HepG2 (cell line): ENCODE data around the gene SEC61A2. TPM values are rescaled to one million over a fixed set of nuclear protein-coding genes. Genes with fewer than 3 reads are reported as not detected.
A peak's percentile ranks its signal among the peaks of the same experiment; 100 is the strongest.

ENCODE experiments used
- ATAC-seq: fragments of 200-7000 bp; cut with Tn5 transposase; 3 replicates; pipeline ENCODE4 v1.9.1; 2020; ENCODE audit warnings: mild to moderate bottlenecking, moderate library complexity
- BruUV-seq: library from RNA; stranded (reverse); fragments of 400-500 nt; replicated peaks from 2 replicates; lab custom pipeline; 2021; lab: Mats Ljungman, UMichigan
- CTCF ChIA-PET: fragments of 300-600 bp; formaldehyde crosslinking; extraction: SDS; loops from one replicate; lab custom pipeline; 2021; ENCODE audit warnings: low total read pairs, inconsistent platforms, low intra/inter-chr PET ratio; lab: Yijun Ruan, JAX
- POLR2A ChIA-PET: fragments of 350-600 bp; sonication (Branson Sonifier 250); formaldehyde crosslinking; loops from one replicate; lab custom pipeline; 2020; ENCODE audit warnings: antibody characterized with exemption, inconsistent platforms; lab: Yijun Ruan, JAX
- DNase-seq: peaks from one replicate; pipeline ENCODE4 v3.0.0-alpha.2; 2015; ENCODE audit warnings: low spot score
- FAIRE-seq: peaks from 3 replicates; lab custom pipeline; 2011; peaks lifted over from hg19 to GRCh38; lab: Jason Lieb, UNC
- H2AFZ ChIP-seq: one replicate; pipeline ENCODE4 v1.6.1; 2011; ENCODE audit warnings: low read length, inconsistent platforms
- H3K27ac ChIP-seq: fragments of 300-600 bp; 3 replicates; pipeline ENCODE4 v1.8.0; 2011; ENCODE audit warnings: mixed run types, mild to moderate bottlenecking, mixed read lengths, low read length, inconsistent platforms; ENCODE audit not compliant: insufficient read depth; ENCODE audit errors: extremely low read length
- H3K27me3 ChIP-seq, 2 experiments: fragments of 200-600 bp in 1 of 2; 2 replicates in 1 of 2; 3 replicates in 1 of 2; pipeline versions ENCODE4 v1.6.0 to v1.8.0; 2011; ENCODE audit warnings: low read length in 2 of 2, mild to moderate bottlenecking in 2 of 2, moderate library complexity in 2 of 2, inconsistent platforms in 1 of 2; ENCODE audit not compliant: insufficient read depth in 2 of 2, control insufficient read depth in 1 of 2
- H3K36me3 ChIP-seq, 2 experiments: fragments of 200-600 bp in 1 of 2; replicated peaks in 1 of 2; 2 replicates in 1 of 2; 3 replicates in 1 of 2; pipeline versions ENCODE4 v1.5.1 to v1.8.0; 2011; ENCODE audit warnings: low read length in 2 of 2, inconsistent platforms in 1 of 2; ENCODE audit not compliant: insufficient read depth in 2 of 2, control insufficient read depth in 1 of 2
- H3K4me1 ChIP-seq: 2 replicates; pipeline ENCODE4 v1.5.1; 2012; ENCODE audit warnings: low read length, inconsistent platforms; ENCODE audit not compliant: insufficient read depth
- H3K4me2 ChIP-seq: 2 replicates; pipeline ENCODE4 v1.6.0; 2011; ENCODE audit warnings: low read depth, low read length, inconsistent platforms
- H3K4me3 ChIP-seq, 3 experiments: fragments of 200-600 bp in 1 of 3; sonication (generic), shearing (Covaris generic) in 1 of 3; replicated peaks in 1 of 3; 2 replicates each; pipeline ENCODE4 v1.5.1; 2011 to 2016; ENCODE audit warnings: low read length in 3 of 3, inconsistent platforms in 2 of 3, low read depth in 2 of 3, mild to moderate bottlenecking in 2 of 3, control low read depth in 1 of 3, mixed read lengths in 1 of 3; ENCODE audit not compliant: insufficient read depth in 1 of 3
- H3K79me2 ChIP-seq: one replicate; pipeline ENCODE4 v1.6.1; 2011; ENCODE audit warnings: low read length, inconsistent platforms; ENCODE audit not compliant: insufficient read depth
- H3K9ac ChIP-seq: 2 replicates; pipeline ENCODE4 v1.6.0; 2011; ENCODE audit warnings: mild to moderate bottlenecking, low read depth, low read length, inconsistent platforms; ENCODE audit not compliant: insufficient read depth
- H3K9me3 ChIP-seq: 2 replicates; pipeline ENCODE4 v1.5.1; 2012; ENCODE audit warnings: mild to moderate bottlenecking, low read length
- H4K20me1 ChIP-seq: 2 replicates; pipeline ENCODE4 v1.6.0; 2011; ENCODE audit warnings: inconsistent platforms, mild to moderate bottlenecking, low read length, moderate library complexity; ENCODE audit not compliant: insufficient read depth
- KDM1A ChIP-seq: IDR thresholded peaks from 2 replicates; pipeline ENCODE4 v1.6.1; 2016; ENCODE audit warnings: missing compliant biosample characterization
- MLXIP ChIP-seq: sonication (generic); formaldehyde crosslinking; IDR thresholded peaks from 2 replicates; pipeline ENCODE4 v1.9.0; 2021; ENCODE audit warnings: missing genetic modification reagents, borderline replicate concordance
- RCOR2 ChIP-seq: IDR thresholded peaks from 2 replicates; pipeline ENCODE4 v1.6.1; 2016; ENCODE audit warnings: missing biosample characterization, missing genetic modification reagents
- RELA ChIP-seq: sonication (generic); formaldehyde crosslinking; IDR thresholded peaks from 2 replicates; pipeline ENCODE4 v1.4.0; 2020; ENCODE audit warnings: missing genetic modification reagents
- RFX1 ChIP-seq: fragments of 450-650 bp; IDR thresholded peaks from 2 replicates; pipeline ENCODE4 v1.6.1; 2017
- SAFB2 ChIP-seq: sonication (generic); formaldehyde crosslinking; IDR thresholded peaks from 2 replicates; pipeline ENCODE4 v1.5.1; 2020; ENCODE audit warnings: missing genetic modification reagents, low read depth, mild to moderate bottlenecking, borderline replicate concordance
- SKI ChIP-seq: fragments of 450-650 bp; IDR thresholded peaks from one replicate; pipeline ENCODE4 v1.6.1; 2018; ENCODE audit warnings: mild to moderate bottlenecking; ENCODE audit not compliant: partially characterized antibody
- SRY ChIP-seq: sonication (generic); formaldehyde crosslinking; IDR thresholded peaks from 2 replicates; pipeline ENCODE4 v1.8.0; 2022; ENCODE audit warnings: mild to moderate bottlenecking, missing genetic modification reagents
- STAG1 ChIP-seq: sonication (generic); formaldehyde crosslinking; IDR thresholded peaks from 2 replicates; pipeline ENCODE4 v1.4.0; 2020; ENCODE audit warnings: missing genetic modification reagents
- STAT5B ChIP-seq: sonication (generic); formaldehyde crosslinking; IDR thresholded peaks from 2 replicates; pipeline ENCODE4 v1.4.0; 2020; ENCODE audit warnings: missing genetic modification reagents
- ZNF24 ChIP-seq: fragments of 450-650 bp; IDR thresholded peaks from 2 replicates; pipeline ENCODE4 v1.6.1; 2017; ENCODE audit warnings: antibody characterized with exemption, mild to moderate bottlenecking
- ZNF552 ChIP-seq: sonication (generic); formaldehyde crosslinking; IDR thresholded peaks from 2 replicates; pipeline ENCODE4 v1.9.0; 2022; ENCODE audit warnings: missing genetic modification reagents, mild to moderate bottlenecking, borderline replicate concordance
- ZNF569 ChIP-seq: sonication (generic); formaldehyde crosslinking; IDR thresholded peaks from 2 replicates; pipeline ENCODE4 v1.5.0; 2020; ENCODE audit warnings: mild to moderate bottlenecking, missing genetic modification reagents, moderate library complexity, borderline replicate concordance
- WGBS: methylation state at CpG from one replicate; pipeline ENCODE4 v1.1.6; 2017; ENCODE audit warnings: low lambda C conversion rate; 5-methylcytosine and 5-hydroxymethylcytosine counted together
- in situ Hi-C: cut with HindIII; loops from 2 replicates; pipeline ENCODE4 v1.10.0; 2017; ENCODE audit warnings: low pct_unique_long_range_greater_than_20kb; ENCODE audit not compliant: extremely low pct_ligation_motif_present
- intact Hi-C: fragments of 100-400 bp; cut with micrococcal nuclease; formaldehyde crosslinking; loops from one replicate; pipeline ENCODE4 v1.10.0; 2022; ENCODE audit not compliant: unreplicated experiment
- polyA plus RNA-seq, 8 experiments: library from polyadenylated mRNA; depleted of rRNA in 3 of 8; stranded (reverse) in 7 of 8; unstranded in 1 of 8; fragments of >200 nt; fragmentation: Illumina TruSeq in 4 of 8; extraction: Trizol in 4 of 8; gene quantifications; 2 replicates each; pipeline versions ENCODE4 v1.2.1 to v1.2.3, GENCODE V29; 2011 to 2016; ENCODE audit warnings: low read depth in 4 of 8, missing spikeins in 1 of 8, mixed read lengths in 1 of 8; ENCODE audit not compliant: insufficient read depth in 1 of 8
- total RNA-seq, 5 experiments: library from RNA; depleted of rRNA; stranded (reverse); fragments of >200 nt; fragmentation: Illumina TruSeq; extraction: Trizol; gene quantifications; 2 replicates each; pipeline ENCODE4 v1.2.3, GENCODE V29; 2016; ENCODE audit warnings: low read depth in 1 of 5
- TF ChIP-seq, protein P1 (sequence below): IDR thresholded peaks from 2 replicates; pipeline ENCODE4 v1.6.1; 2016; ENCODE audit warnings: mild to moderate bottlenecking, missing biosample characterization, missing genetic modification reagents
- TF ChIP-seq, protein P2 (sequence below): sonication (generic); formaldehyde crosslinking; IDR thresholded peaks from 2 replicates; pipeline ENCODE4 v1.4.0; 2020; ENCODE audit warnings: mild to moderate bottlenecking, missing genetic modification reagents

The SEC61A2 gene
- total and polyA plus RNA-seq, 2 of the 13 experiments (the other 11 are each of a cell fraction or from before 2014, with no cell fraction given): 5.5 to 7.4 TPM

GRCh38 chr10:12121673-12122072 lies 7.8 kb upstream of the SEC61A2 start:
- H2AFZ ChIP-seq: no peak overlapping the region
- WGBS: 99% methylated on average over 4 of the region's 4 CpGs
- POLR2A ChIA-PET: no interaction called here
- H3K79me2 ChIP-seq: no peaks in the 10 kb centered on the region
- CTCF ChIA-PET: no interaction called here
- no peaks in the 10 kb centered on the region for H4K20me1 ChIP-seq
- H3K9ac ChIP-seq: no peak overlapping the region
- no peak for DNase-seq
- no peak for TF ChIP-seq ZNF552 (CRISPR knock-in tag)
- no peak for TF ChIP-seq SAFB2
- TF ChIP-seq, protein P1, sequence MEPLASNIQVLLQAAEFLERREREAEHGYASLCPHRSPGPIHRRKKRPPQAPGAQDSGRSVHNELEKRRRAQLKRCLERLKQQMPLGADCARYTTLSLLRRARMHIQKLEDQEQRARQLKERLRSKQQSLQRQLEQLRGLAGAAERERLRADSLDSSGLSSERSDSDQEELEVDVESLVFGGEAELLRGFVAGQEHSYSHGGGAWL (CRISPR knock-in tag): no peak
- no peak for TF ChIP-seq RCOR2 (CRISPR knock-in tag)
- no peak for TF ChIP-seq RELA
- TF ChIP-seq ZNF24: no peak
- no peak for TF ChIP-seq ZNF569 (CRISPR knock-in tag)
- TF ChIP-seq SRY (CRISPR knock-in tag): no peak
- TF ChIP-seq, all 625 proteins: peak for 0
- Histone ChIP-seq H3K9me3 (no peaks in the 10 kb centered on the region), H3K27ac (no peak overlapping the region), H3K4me1 (peaks cover 13% of the 10 kb centered on the region), H3K4me2 (no peak overlapping the region), H3K4me3 (no peak overlapping the region), H3K27me3 (no peaks in the 10 kb centered on the region), H3K36me3 (peaks cover 2 to 8% of the 10 kb centered on the region in 2 experiments; a peak in 1 of 5 replicates)
- FAIRE-seq (no peak), ATAC-seq (no peak)
- in situ Hi-C loops: no loop called here
- BruUV-seq: no TSS peak
- intact Hi-C loops: no loop called here

DNA sequence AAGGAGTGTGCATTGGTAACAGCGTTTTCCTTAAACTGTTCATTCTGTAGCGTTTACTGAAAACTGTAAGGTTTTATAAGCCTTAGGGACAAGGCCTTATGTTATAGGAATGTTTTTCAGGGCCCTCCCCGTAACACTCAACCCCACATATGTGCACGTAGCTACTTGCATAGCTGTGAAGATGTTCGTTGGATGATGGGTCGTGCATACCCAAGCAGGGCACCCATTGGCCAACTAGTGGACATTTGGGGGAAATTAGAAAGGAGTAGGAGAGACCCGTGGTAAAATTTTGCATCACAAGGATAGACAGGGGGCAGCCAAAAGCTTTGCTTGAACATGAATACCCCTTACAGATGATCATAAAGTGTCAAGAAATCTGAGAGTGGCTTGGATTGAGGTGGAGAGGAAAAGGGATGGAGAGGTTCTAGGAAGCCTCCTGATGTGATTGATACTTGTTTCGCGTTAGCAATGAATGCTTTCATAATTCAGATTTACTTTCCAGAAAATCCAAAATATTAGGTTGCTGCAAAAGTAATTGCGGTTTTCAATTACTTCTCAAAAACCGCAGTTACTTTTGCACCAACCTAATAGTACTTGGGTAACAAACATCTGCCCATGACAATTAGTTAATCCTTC lies 878 bp downstream of the SEC61A2 start:
- Histone ChIP-seq H3K36me3 (0 out of 5 replicates have a peak, but pooled peaks cover 0 to 4% of the 10 kb centered on the region in 2 experiments), H3K9ac (peak overlapping the region; percentile 66), H3K4me1 (peaks cover 19% of the 10 kb centered on the region), H3K4me3 (peak overlapping the region; percentile 82 to 99 (median 87)), H2AFZ (peak overlapping the region; percentile 64), H4K20me1 (no peaks in the 10 kb centered on the region), H3K27ac (no peak overlapping the region), H3K27me3 (no peaks in the 10 kb centered on the region), H3K9me3 (no peaks in the 10 kb centered on the region), H3K4me2 (peak overlapping the region; percentile 76), H3K79me2 (no peaks in the 10 kb centered on the region)
- intact Hi-C loops (loop anchor here (1.0 kb wide), 1 partner anchor 64 kb away; no protein-coding TSS in a partner anchor), in situ Hi-C loops (no loop called here)
- WGBS: 29% methylated on average over 11 of the region's 11 CpGs
- peak; percentile 71 for DNase-seq
- ChIA-PET POLR2A (no interaction called here), CTCF (no interaction called here)
- ATAC-seq: peak; percentile 80
- peak; percentile 70 for FAIRE-seq
- TSS peak; percentile 75 for BruUV-seq
- TF ChIP-seq STAG1: peak; percentile 50
- no peak for TF ChIP-seq STAT5B (CRISPR knock-in tag)
- TF ChIP-seq, protein P2, sequence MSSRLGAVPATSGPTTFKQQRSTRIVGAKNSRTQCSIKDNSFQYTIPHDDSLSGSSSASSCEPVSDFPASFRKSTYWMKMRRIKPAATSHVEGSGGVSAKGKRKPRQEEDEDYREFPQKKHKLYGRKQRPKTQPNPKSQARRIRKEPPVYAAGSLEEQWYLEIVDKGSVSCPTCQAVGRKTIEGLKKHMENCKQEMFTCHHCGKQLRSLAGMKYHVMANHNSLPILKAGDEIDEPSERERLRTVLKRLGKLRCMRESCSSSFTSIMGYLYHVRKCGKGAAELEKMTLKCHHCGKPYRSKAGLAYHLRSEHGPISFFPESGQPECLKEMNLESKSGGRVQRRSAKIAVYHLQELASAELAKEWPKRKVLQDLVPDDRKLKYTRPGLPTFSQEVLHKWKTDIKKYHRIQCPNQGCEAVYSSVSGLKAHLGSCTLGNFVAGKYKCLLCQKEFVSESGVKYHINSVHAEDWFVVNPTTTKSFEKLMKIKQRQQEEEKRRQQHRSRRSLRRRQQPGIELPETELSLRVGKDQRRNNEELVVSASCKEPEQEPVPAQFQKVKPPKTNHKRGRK (CRISPR knock-in tag): no peak
- TF ChIP-seq KDM1A (CRISPR knock-in tag): 0 out of 2 replicates have a peak, but pooled peaks have one; percentile 39
- no peak for TF ChIP-seq SKI
- TF ChIP-seq MLXIP: no peak
- no peak for TF ChIP-seq RFX1
- TF ChIP-seq ZNF552 (CRISPR knock-in tag): no peak
